Spleen (tissue), 7 donors: ENCODE results near the gene MROH8.

ENCODE experiments used
- CTCF ChIP-seq, 11 experiments: fragments of 200-600 bp in 7 of 11; fragments of 450-650 bp in 4 of 11; sonication (generic) in 4 of 11; IDR thresholded peaks in 8 of 11; conservative IDR thresholded peaks in 3 of 11; 1 replicate in 7 of 11; 2 replicates in 4 of 11; pipeline versions ENCODE4 v1.4.0 to v1.8.0; 2016 to 2021; ENCODE audit warnings: antibody characterized with exemption in 11 of 11, inconsistent platforms in 4 of 11, mild to moderate bottlenecking in 1 of 11
- POLR2A ChIP-seq, 3 donors: fragments of 450-650 bp; IDR thresholded peaks; one replicate each; pipeline ENCODE4 v1.5.1; 2017; ENCODE audit warnings: antibody characterized with exemption in 3 of 3, mild to moderate bottlenecking in 1 of 3
- donor health status: DM: no; HTN: no; CAD: no; lungs with moderate emphysema.
- donor health status: DM: no; HTN: no; CAD: no.
- donor health status: DM: no; HTN: no; CAD: no.

- no peak for TF ChIP-seq POLR2A (IDR thresholded peaks at IDR 0.05)
- TF ChIP-seq CTCF (IDR thresholded peaks at IDR 0.05 in 8 of 11, conservative IDR thresholded peaks at IDR 0.05 in 3 of 11) = no peak
These were observed 23.4 kb downstream of the MROH8 start for GRCh38 chr20:37155987-37156386.
